IPS DF 19.7 (cell line): Measurements from ENCODE around the gene CENPF.

Experiments
- DNase-seq: peaks from one replicate; pipeline ENCODE4 v3.0.0-alpha.2; 2013; ENCODE audit warnings: low read depth, low spot score

Gene CENPF

DNA sequence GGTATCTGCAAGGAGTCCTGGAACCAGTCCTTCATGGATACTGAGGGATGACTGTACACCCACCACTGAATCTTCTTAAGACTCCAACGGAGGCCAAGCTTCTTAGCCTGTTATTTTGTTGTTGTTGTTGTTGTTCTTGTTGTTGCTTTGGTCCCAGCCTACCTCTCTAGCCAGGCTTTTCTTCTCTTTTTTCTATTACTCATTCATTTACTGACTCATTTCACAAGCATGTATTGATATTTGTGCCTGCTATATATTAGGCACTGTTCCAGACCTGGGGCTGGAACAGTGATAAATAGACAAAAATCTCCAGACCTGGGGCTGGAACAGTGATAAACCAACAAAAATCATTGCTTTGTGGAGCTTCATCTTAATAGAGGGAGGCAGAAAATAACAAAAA lies 20.4 kb downstream of the CENPF start:
- DNase-seq: no peak

DNA sequence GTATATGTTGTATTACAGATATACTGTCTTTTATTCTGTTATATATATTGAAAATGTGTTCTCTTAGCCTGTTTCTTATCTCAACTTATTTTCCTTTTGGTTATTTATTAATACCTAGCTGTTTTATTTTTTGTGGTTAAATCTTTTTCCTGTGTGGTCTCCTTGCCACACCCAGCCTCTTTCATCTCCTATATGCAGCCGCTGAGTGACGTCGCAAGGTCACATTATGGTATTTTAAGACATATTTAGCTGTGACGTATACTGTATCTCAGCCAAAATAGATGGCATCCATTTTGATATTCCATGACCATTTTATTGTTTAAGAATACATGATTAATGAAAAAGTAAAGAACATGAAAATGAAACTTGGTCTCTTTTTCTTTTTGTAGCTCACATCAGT lies 29.1 kb downstream of the CENPF start:
- DNase-seq: no peak

DNA sequence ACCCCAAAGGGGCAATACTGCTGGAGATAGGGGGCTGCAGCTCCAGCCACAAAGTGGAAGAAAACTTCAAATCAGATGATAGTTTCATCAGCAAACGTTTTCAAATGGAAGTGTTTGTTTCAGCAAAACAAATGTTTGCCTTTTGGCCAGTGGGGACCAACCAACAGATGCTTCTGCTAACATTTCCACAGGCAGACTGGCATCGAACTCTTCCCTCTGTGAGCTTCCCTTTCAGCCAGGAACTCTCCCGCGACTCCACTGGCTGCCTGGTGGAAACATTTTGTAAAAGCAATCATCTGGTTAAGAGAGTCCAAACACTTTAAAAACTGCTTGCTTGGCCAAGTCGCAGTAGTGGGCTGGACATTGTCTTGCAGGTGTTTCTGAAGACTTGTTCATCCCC lies 30.7 kb downstream of the CENPF start:
- no peak for DNase-seq

DNA sequence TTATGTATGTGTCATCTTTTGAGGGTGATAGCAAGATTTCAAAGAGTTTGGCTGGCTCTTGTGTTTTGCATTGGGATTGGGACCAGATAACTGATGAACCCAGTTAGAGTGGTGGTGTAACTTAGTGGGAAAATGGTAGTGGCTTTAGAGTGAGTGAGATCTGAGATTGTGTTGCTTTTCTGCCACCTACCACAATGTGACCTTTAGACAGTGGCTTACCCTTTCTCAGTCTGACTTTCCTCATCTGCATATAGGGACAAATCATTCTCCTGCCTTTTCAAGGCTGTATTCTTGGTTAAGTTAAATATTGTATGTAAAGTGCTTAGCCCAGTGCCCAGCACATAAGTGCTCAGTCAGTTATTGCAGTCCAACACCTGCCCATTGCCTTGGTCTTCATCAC lies 31.3 kb downstream of the CENPF start:
- DNase-seq: no peak

DNA sequence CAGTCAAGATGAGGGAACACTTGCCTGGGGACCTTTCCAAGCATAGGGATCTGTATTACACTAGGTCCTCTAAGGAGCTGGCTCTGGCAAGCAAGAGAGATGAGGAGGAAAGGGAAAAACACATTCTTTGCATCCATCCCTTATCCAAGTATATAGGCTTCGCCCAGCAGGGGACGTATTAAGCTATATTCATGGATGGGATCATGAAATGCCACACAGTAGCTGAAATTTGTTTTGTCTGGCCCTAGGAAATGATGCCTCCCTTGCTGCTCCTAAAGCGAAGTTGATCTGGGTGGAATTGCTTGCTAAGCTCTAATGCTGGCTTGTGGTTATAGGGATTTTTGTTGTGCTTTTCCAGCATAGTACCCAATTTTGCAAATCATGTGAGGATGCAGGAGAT lies 32.1 kb downstream of the CENPF start:
- no peak for DNase-seq

DNA sequence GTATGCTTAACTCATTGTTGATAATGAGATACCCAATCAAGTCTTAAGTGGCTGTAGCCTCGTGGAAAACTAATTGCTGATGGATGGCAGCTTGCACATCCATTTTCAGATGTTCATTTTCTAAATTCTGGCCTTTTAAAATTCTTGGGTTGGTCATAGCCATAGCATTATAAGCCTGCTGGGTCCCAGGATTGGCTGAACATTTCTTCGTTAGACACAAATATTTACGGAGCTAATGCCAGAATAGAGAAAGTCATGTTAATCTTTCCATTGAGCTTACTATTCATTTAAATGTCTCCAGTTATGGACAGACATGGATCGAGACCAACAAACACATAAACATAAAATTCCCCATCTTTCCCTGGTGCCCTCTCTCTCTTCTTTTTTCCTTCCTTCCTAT lies 32.5 kb downstream of the CENPF start:
- DNase-seq: no peak

DNA sequence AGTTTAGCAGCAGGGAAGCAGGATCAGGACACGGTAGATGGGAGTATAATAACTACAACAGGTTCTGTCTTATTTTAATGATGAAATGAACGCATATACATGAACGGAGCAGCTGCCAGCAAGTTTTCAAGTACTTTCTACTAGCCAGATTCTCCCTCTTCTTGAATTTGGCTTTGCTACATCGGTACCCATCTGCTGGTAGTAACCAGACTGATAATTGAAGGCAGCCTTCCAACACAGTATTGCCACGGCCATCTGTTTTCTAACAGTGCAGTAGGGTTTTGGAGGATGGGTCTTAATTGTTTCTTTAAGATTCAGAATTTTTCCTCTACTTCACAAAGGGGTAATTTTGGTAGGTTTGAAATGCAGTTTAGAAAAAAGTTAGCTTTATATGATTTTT lies 33.4 kb downstream of the CENPF start:
- DNase-seq: no peak

DNA sequence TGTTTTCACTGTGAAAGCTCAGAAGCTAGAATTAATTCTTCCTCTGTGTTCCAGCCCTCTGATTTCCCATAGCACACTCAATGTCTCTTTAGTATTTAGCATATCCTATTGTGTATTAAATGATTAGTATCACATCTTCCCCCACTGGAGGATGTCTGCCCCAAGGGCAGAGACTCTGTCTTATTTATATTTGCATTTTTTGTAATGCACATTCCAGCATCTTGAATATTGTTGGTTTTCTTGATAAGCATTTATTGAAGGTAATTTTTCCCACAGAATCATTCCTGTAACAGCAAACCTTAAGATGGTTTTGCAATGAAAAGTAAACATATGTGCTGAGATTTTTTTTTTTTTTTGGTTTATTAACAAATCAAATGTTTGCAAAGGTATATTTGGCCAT lies 34.1 kb downstream of the CENPF start:
- DNase-seq: no peak

DNA sequence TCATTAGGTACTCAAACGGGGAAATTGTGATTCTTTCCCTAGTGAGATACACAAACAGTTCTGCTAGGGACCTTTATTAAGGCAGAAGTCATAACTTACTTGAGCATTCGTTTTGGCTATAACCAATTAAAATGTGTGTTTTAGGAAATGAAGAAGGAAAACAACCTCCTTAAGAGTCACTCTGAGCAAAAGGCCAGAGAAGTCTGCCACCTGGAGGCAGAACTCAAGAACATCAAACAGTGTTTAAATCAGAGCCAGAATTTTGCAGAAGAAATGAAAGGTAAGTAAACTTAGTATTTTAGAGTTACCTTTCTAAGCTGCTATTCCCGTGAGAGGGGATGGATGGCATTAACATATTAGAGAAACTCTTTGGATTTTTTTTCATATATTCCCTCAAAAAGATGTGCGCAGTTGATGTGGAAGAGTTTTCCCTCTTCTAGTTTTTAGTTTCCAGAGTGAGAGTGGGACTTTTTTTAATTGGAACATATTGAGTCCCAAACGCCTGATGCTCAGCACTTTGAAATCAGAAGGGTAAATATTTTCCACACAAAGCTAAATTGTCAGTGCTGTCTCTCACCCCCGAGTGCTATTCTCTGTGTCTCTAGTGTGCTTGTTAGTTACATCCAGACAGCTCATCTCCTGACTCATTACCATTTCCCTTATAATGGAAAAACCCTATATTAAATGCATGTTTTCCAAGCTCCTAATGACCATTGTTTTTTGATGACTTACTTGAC lies 34.9 kb downstream of the CENPF start:
- DNase-seq: no peak

DNA sequence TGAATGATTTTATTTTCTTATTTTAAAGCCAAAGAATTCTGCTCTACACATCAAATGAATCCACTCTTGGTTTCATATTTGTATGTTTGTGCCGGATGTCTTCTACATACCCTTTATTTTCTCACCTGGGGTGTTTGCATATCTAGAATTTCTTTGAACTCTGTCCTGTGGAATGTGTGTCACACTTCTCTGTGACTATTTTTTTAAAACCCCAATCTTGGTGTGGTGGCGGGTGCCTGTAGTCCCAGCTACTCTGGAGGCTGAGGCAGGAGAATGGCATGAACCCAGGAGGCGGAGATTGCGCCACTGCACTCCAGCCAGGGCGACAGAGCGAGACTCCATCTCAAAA lies 35.4 kb downstream of the CENPF start:
- DNase-seq: no peak

DNA sequence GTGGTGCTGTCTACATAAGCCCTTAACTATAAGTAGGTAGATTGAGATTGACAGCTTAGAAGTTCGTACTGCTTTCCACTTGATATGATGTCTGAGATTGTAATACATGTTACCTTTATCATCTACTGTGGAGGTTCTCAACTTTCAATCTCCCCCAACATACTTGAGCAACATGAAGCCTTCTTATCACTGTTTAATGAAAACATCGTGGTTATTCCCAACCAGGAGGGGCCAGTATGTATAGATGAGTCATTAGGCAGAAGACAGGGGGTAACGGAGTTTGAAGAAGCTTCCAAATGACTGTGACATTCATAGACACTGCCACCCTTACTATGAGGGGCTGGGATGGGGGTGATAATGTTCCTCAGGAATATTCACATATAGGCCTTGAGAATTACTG lies 36.0 kb downstream of the CENPF start:
- no peak for DNase-seq

DNA sequence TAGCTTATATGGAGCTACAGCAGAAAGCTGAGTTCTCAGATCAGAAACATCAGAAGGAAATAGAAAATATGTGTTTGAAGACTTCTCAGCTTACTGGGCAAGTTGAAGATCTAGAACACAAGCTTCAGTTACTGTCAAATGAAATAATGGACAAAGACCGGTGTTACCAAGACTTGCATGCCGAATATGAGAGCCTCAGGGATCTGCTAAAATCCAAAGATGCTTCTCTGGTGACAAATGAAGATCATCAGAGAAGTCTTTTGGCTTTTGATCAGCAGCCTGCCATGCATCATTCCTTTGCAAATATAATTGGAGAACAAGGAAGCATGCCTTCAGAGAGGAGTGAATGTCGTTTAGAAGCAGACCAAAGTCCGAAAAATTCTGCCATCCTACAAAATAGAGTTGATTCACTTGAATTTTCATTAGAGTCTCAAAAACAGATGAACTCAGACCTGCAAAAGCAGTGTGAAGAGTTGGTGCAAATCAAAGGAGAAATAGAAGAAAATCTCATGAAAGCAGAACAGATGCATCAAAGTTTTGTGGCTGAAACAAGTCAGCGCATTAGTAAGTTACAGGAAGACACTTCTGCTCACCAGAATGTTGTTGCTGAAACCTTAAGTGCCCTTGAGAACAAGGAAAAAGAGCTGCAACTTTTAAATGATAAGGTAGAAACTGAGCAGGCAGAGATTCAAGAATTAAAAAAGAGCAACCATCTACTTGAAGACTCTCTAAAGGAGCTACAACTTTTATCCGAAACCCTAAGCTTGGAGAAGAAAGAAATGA lies 37.6 kb downstream of the CENPF start:
- no peak for DNase-seq

DNA sequence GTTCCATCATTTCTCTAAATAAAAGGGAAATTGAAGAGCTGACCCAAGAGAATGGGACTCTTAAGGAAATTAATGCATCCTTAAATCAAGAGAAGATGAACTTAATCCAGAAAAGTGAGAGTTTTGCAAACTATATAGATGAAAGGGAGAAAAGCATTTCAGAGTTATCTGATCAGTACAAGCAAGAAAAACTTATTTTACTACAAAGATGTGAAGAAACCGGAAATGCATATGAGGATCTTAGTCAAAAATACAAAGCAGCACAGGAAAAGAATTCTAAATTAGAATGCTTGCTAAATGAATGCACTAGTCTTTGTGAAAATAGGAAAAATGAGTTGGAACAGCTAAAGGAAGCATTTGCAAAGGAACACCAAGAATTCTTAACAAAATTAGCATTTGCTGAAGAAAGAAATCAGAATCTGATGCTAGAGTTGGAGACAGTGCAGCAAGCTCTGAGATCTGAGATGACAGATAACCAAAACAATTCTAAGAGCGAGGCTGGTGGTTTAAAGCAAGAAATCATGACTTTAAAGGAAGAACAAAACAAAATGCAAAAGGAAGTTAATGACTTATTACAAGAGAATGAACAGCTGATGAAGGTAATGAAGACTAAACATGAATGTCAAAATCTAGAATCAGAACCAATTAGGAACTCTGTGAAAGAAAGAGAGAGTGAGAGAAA lies 38.4 kb downstream of the CENPF start:
- DNase-seq: no peak

DNA sequence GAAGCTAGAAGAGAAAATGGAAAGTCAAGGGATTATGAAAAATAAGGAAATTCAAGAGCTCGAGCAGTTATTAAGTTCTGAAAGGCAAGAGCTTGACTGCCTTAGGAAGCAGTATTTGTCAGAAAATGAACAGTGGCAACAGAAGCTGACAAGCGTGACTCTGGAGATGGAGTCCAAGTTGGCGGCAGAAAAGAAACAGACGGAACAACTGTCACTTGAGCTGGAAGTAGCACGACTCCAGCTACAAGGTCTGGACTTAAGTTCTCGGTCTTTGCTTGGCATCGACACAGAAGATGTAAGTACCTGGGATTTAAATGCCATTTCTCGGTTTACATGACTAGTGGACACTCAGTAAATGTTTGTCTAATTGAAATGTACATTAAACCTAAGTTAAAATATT lies 40.0 kb downstream of the CENPF start:
- no peak for DNase-seq

DNA sequence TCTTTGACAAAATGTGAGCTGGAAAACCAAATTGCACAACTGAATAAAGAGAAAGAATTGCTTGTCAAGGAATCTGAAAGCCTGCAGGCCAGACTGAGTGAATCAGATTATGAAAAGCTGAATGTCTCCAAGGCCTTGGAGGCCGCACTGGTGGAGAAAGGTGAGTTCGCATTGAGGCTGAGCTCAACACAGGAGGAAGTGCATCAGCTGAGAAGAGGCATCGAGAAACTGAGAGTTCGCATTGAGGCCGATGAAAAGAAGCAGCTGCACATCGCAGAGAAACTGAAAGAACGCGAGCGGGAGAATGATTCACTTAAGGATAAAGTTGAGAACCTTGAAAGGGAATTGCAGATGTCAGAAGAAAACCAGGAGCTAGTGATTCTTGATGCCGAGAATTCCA lies 42.7 kb downstream of the CENPF start:
- DNase-seq: no peak

DNA sequence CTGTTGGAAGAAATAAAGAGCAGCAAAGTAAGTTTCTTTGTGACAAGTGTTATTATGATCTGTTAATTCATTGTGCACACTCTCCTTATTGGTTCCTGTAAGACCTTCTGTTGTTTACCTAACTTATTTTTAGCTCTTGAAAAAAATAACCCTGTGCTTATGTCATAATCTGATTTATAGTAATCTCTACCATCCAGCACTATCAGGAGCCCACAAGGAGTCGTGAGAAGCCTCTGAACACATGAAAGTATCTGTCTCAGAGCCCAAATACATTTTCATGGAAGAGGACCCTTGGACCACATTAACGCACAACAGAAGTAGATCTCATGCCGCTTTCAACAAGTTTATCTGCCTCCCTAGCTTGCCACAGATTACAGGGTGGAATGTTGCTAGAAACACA lies 45.8 kb downstream of the CENPF start:
- no peak for DNase-seq

DNA sequence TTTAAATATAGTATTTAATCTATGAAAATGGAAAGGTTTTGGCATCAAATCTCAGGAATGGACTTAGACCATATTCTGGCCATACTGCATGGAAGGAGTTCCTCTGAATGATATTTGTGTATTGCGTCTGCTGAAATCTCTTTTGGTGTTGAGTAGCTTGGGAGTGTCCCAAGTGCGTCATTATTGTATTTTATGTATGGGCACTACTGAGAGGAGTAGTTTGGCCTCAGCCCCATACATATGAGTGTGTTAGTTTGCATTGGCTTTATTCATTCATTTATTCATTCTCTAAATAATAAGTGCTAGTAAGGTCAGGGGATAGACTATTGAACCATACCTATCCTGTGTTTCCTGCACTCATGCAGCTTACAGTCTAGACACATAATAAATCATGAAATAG lies 46.6 kb downstream of the CENPF start:
- no peak for DNase-seq

DNA sequence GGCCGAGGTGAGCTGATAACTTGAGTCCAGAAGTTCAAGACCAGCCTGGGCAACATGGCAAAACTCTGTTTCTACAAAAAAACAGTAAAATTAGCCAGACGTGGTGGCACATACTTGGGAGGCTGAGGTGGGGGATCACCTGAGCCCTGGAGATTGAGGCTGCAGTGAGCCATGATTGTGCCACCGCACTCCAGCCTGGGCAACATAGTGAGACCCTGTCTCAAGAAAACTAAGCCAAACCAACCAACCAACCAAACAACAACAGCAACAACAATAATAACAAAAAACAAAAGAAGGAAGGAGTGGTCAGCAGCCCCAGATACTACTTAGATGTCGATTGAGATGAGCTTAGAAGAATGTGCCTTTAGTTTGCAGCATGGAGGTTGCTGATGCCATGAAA lies 47.7 kb downstream of the CENPF start:
- no peak for DNase-seq

DNA sequence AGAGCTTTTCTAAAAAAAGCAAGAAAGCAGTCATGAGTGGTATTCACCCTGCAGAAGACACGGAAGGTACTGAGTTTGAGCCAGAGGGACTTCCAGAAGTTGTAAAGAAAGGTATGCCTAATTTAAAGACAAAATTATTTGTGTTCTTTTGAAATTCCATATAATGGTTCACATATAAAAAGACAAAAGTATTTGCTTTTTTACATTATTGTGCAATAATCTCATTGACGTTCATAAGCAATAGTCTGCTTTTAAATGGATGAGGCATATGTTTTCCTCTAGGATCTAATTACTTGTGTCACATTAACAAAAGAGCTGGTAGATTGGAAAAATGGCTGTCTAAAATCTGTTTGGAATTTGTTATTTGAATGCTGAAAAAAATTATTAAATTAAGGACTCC lies 54.3 kb downstream of the CENPF start:
- DNase-seq: no peak

DNA sequence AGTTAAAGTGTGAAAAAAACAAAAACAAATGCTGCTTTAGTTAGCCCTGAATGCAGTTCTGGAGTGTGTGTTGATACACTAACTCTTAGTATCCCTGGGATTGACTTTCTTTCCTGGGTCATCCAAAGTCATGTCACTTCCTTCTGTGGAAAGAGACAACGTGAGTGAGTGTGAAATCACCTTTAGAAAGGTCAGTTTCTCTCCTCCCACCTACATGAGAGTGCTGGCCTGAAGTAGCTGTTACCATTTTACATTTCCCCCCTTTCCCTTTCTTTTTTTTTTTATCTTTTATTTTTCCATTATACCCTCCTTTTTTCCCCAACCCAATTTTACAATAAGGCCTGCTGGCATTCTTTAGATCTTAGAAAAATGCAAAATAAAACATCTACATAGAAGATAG lies 55.2 kb downstream of the CENPF start:
- DNase-seq: no peak

DNA sequence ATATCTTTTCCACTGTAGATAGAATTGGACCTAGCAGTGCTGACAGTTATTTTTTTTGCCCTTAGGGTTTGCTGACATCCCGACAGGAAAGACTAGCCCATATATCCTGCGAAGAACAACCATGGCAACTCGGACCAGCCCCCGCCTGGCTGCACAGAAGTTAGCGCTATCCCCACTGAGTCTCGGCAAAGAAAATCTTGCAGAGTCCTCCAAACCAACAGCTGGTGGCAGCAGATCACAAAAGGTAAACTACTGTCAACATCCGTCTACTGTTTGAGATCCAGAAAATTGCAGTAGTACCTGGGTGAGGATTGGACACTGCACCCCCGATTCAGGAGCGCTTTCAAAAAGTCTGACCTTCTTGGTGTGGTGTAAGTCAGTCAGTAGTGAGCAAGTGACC lies 55.8 kb downstream of the CENPF start:
- no peak for DNase-seq

DNA sequence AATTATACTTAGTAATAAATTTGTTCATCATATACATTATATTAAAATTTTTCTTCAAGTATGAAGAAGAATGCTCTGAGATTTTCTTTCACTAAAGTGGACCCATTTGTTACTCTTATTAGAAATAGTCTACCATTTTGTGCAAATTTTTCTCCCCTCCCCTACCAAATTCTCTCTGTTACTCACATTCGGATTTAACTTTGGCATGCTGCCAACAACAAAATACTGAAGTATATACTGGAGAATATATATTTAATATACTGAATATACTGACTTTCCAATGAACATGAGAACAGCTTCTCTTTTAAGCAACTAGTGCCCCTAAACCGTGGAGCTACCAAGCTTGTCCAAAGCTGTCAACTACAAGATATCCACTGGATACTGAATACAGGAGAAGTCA lies 57.2 kb downstream of the CENPF start:
- no peak for DNase-seq

DNA sequence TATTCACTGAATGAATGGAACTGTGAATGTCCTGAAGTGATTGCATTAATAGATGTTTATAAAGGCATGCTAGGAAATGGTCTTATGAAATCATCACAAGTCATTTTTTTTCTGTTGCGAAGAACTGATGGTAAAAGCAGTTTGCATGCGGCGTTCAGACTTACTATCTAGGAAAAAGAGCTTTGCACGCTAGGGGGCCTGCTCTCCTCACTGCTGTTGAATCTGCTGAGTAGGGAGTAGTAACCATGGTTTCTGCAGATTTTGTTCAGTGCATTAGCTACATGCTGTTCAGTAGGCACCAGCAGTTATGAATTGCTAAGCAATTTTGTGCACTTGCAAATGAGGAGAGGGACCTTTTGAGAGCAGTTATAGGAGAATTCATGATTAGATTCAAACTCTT lies 57.9 kb downstream of the CENPF start:
- no peak for DNase-seq
